CD4-positive, alpha-beta T cell treated with Interferon alpha-2 for 1 hour (primary cell): ENCODE results near the gene RMDN3.

Source experiments
- DNase-seq, 2 donors: peaks; one replicate each; pipeline ENCODE4 v3.0.0-alpha.2; 2020 to 2022

The RMDN3 gene

DNA sequence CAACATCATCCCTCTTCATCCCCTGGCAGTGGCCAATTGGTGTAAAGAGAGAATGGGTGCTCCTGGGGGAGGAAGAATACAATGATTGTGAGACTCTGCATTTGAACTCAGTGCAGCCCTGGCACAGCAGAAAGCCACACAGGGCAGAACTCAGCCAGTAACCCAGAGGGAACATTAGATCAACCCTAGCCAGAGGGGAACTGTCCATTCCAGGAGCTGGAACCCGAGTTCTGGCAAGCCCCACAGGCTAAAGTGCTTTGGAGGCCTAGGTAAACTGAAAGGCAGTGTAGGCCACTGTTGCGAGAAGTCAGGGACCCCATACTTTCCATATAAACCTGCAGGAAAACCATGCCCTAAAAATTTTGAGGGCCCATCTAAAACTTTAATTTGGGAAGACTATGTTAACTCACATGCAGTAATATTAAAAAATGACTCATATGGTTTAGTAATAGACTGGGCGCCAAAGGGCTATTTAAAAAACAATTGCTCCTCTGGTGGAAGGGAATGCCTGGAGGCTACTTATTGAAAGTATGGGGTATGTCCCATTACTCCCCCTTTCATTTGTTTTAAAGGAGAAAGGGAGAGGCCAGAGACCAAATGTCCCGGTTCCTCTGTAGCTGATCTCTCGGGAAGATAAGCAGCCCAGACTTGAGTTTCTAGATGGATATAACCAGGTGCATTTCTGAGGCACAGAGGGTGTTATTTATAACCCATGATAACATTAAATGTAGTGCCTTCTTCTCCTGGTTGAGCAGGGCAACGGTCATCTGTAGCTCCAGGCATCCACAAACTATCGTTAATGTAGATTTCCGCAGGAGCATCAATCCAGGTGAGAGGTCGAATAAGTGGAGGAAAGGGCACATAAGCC, 65.9 kb downstream of the RMDN3 start:
- DNase-seq = no peak
